GM12872 (cell line): ENCODE results near the gene SPR.

Source experiments
- CTCF ChIP-seq: IDR thresholded peaks from 3 replicates; pipeline ENCODE4 v1.5.1; 2011; ENCODE audit warnings: low read depth, mild to moderate bottlenecking, low read length, moderate library complexity; ENCODE audit not compliant: insufficient read depth

SPR gene

DNA sequence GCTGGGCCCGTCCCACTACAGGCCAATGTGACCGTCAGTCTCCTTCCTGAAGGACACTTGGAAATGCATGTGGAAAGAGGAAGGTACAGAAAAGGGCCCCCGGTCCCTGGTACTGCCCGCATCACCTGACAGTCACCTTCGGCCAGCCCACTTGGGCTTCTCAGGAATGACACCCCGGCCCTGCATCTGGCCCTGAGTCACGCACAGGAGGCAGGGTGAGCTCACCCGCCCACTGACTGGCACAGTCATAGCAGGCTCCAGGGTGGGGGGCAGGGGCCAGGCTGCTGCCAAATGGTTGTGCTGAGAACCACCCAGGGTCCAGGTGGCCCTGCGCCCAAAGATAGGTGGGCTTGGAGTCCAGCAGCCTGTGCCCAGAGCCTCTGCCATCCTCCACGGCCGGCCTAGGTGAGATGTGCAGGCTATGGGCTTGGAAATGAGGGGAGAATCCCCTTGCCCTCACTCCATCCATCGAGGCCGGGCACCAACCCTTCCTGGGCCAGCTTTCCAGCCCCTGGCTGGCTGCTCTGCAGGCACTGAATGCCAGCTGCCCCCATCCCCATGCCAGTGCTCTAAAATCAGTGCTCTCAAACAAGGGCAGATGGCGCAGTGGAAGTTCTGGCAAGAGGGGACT is 44.2 kb downstream of the SPR start:
- TF ChIP-seq CTCF = no peak

GRCh38 chr2:72932045-72932740 is 45.0 kb downstream of the SPR start:
- no peak for TF ChIP-seq CTCF

DNA sequence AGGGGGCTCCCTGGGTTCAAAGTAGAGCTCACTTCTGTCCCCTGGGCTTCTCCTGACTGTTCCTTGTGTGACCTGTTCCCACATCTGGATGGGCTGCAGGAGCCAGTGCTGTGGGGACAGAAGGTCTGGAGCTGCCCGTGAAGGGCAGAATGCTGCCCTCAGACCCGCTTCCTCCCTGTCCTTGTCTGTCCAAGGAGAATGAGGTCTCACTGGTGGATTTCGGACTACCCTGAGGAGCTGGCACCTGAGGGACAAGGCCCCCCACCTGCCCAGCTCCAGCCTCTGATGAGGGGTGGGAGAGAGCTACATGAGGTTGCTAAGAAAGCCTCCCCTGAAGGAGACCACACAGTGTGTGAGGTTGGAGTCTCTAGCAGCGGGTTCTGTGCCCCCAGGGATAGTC is 45.6 kb downstream of the SPR start:
- no peak for TF ChIP-seq CTCF

DNA sequence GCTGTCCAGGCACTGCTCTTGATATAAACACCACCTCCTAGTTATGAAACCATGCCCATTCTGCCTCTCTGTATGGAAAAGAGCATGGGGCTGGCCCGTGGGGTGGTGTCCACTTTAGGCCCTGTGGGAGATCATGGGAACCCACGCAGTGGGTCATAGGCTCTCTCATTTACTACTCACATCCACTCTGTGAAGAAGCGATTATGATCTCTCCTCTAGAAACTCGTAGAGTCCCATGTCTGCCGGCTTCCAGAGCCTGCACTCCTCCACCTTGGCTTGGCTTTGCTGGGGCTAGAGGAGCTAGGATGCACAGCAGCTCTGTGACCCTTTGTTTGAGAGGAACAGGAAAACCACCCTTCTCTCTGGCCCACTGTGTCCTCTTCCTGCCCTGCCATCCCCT is 46.0 kb downstream of the SPR start:
- no peak for TF ChIP-seq CTCF

DNA sequence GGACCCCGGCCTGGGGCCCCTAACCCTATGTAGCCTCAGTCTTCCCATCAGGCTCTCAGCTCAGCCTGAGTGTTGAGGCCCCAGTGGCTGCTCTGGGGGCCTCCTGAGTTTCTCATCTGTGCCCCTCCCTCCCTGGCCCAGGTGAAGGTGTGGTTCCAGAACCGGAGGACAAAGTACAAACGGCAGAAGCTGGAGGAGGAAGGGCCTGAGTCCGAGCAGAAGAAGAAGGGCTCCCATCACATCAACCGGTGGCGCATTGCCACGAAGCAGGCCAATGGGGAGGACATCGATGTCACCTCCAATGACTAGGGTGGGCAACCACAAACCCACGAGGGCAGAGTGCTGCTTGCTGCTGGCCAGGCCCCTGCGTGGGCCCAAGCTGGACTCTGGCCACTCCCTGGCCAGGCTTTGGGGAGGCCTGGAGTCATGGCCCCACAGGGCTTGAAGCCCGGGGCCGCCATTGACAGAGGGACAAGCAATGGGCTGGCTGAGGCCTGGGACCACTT is 46.5 kb downstream of the SPR start:
- no peak for TF ChIP-seq CTCF

DNA sequence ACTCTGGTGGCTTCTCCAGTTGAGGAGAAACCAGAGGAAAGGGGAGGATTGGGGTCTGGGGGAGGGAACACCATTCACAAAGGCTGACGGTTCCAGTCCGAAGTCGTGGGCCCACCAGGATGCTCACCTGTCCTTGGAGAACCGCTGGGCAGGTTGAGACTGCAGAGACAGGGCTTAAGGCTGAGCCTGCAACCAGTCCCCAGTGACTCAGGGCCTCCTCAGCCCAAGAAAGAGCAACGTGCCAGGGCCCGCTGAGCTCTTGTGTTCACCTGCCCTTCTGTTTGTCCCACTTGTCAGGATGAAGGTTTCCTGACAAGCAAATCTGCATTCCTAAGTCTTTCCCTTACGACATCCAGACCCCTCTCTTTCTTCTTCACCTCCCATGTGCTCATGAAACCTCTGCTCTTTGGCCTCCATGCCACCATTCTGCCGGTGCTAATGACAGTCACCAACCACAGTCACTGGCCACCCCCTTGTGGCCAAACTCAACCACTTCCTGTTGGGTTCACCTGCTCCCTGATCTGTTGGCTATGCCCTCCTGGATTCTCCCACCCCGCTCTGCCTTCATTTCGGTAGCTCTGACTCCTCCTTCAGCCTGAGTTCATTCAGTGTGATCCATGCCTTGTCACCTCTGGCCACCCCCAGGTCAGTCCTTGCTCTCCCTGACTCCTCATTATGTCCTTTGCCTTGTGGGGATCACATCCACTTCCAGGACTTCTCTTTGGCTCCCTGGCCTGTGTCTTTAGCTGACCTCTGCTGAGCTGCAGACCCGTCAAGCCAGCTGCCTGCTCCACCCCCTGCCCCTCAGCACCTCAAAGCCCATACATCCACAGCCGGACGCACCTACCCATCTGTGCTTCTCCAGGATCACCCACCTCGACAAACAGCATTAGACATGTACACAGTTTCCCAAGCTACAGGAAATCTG is 47.7 kb downstream of the SPR start:
- peak; percentile 67 for TF ChIP-seq CTCF

- TF ChIP-seq CTCF = no peak
Observed at GRCh38 chr2:72935611-72935957, 48.4 kb downstream of the SPR start.
